SK-N-MC (cell line): ENCODE results near the gene ADAP1.

Source experiments
- EZH2 ChIP-seq: fragments of 200-600 bp; sonication (generic); IDR thresholded peaks from one replicate; pipeline ENCODE4 v1.6.1; 2017; ENCODE audit warnings: antibody characterized with exemption
- FOXP2 ChIP-seq: optimal IDR thresholded peaks from 2 replicates; pipeline ENCODE3; 2011; ENCODE audit warnings: mild to moderate bottlenecking, moderate library complexity; ENCODE audit not compliant: insufficient read depth; ENCODE audit errors: extremely low read length, control extremely low read depth
- POLR2AphosphoS5 ChIP-seq: IDR thresholded peaks from 2 replicates; pipeline ENCODE4 v1.6.1; 2012; ENCODE audit warnings: mild to moderate bottlenecking, low read depth, low read length, borderline replicate concordance

DNA sequence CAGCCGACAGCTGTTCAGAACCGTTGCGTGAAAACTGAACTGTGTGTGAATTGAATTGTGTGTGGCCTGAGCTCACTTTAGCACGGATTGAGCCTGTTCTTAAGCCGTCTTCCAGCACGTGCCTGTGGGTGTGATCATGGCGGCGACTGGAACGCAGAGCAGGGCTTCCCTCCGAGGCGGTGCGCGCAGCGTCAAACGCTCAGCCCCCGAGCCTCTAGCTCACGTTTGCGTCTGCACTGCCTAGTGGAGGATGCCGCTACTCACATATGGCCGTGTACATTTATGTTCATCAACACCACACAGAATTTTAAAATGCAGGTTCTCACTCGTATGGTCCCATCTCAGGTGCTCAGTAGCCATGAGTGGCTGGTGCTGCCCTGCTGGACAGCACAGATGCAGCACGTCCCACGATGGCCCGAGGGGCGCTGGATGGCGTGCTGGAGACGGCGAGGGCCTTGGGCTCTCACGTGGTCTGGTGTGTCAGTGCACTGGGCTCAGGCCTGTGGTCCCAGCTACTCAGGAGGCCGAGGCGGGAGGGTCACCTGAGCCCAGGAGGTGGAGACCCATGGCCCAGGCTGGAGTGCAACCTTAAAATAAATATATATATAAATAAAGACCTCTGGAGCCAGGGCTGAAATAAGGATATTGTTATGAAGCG lies 100.2 kb downstream of the ADAP1 start:
- TF ChIP-seq EZH2, result no peak
- TF ChIP-seq POLR2AphosphoS5, result no peak
- TF ChIP-seq FOXP2, result no peak
